ENCODE results near the gene ASB1.
"Not testable (repeated sequence)": the region's sequence is repeated elsewhere in the genome, so short reads cannot be mapped to it uniquely, and the experiment has no call there.

The ASB1 gene

DNA sequence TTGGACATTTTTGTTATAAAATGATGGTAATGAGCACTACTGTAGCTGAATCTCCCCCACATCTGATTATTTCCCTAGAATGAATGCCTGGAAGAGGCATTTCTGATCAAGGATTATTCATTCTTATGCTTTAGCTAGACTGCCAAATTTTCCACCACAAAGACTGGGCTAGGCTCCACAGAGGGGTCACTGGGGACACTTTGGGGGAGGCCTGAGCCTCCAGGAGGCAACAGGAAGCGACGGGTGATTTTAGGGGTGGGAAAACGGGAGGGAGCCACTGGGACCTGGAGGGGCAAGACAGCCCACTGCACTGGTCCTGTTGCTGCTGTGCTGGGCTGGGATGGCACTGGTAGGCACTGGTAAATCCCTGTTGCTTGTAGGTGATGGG, 2.4 kb upstream of the ASB1 start:
- DNase-seq: no peak

DNA sequence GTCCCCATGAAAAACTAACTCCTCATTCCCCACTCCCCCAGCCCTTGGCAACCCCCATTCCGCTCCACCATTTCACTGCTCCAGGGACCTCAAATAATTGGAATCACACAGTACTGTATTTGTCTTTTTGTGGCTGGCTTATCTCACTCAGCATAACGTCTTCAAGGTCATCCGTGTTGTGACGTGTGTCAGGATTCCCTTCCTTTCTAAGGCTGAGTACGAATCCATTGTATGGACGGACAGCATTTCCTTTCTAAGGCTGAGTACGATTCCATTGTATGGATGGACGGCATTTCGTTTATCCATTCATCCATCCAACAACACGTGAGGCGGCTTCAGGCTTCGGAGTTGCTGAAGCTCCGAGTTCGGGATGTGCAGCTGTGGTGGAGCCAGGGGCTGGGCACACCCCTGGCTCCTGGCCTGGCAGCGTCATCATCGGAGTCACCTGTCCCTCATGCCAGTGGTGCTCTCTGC, 1.2 kb upstream of the ASB1 start:
- DNase-seq: no peak

- DNase-seq: no peak
Observed at GRCh38 chr2:238425979-238426567, 654 bp upstream of the ASB1 start.

GRCh38 chr2:238427435-238428162, 872 bp downstream of the ASB1 start:
- no peak for DNase-seq

DNA sequence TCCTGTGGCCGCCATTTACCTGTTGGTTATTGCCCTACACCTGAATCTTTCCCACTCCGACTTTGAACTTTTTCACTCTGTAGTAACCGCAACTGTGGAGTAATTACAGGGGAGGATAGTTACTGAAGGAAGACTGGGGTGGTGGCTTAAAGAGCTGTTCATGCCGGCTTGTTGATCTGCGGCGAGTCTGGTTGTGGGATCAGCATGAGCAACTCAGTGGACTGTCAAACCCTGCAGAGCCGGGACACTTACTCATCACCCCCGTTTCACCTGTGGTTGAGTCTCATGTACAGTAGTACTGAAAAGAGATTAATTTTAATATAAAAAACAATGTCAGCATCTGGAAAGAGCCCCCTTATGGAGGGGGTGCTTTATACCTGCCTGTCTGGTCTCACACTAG, 2.1 kb downstream of the ASB1 start:
- no peak for DNase-seq

GRCh38 chr2:238430781-238431180, 4.1 kb downstream of the ASB1 start:
- no peak for DNase-seq

- DNase-seq: no peak
Observed at GRCh38 chr2:238431456-238431855, 4.7 kb downstream of the ASB1 start.

DNA sequence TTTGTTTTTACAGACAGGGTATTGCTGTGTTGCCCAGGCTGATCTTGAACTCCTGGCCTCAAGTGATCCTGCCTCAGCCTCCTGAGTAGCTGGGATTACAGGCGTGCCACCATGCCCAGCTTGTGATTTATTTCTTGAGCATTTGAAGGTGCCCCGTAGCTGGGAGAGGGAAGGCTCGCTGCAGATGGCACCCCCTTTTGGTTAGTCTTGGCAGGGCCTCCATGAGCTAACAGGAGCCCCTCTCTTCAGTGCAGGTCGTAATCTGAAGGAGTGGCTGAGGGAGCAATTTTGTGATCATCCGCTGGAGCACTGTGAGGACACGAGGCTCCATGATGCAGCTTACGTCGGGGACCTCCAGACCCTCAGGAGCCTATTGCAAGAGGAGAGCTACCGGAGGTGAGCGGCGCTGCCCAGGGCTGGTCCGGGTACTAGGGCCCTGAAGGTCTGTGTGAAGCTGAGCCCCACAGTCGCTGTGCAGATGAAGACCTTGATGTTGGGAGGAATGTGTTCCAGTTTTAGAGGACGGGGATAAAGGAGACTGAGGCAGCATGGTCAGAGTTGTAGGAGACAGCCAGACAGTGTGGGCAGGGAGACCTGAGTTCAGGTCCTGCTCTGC, 6.7 kb downstream of the ASB1 start:
- DNase-seq: no peak

- no peak for DNase-seq
Observed at GRCh38 chr2:238433941-238434845, 7.5 kb downstream of the ASB1 start.

GRCh38 chr2:238434846-238435751, 8.4 kb downstream of the ASB1 start:
- no peak for DNase-seq

- no peak for DNase-seq
Observed at GRCh38 chr2:238435752-238436096, 9.0 kb downstream of the ASB1 start.

DNA sequence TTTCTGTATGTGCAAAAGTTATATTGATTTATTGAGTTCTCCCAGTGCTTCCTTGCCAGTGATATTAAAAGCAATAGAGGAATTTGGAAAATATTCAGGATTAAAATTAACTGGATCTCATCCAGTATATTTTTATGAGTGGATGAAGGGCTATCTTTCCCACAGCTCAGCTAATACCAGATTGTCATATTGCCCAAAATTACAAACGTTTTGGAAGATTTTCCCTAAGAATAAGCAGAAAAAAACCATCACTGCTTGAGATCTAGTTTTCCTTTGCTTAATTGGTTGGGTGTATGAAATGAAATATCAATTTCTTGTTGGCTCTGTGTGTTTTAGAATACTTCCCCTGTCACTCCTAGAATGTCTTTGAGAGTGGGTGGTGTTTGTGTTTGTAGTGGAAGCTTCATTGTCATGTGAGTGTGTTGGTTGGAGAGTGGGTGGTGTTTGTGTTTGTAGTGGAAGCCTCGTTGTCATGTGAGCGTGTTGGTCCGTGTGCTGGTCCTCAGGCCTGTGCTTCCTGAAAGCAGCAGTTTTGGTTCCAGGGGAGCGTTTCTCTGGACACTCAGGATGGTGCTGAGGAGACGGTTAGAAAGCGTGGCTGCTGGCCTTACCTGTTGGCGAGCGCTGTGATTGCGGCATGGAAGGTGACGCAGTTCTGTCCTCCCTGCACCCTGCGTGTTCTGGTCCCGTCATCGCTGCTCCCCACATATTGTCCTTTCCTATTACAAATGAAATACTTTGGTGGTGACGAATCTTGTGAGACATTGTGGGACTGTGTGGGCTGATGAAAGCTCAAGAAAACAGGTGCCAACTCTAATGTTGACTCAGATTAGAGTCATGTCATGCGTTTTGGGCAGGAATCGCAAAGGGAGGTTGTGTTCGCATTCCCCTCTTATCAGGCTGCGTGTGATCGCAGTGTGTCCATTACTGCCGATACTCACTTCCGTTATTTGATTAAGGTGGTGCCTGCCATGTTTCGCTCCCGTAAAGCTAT, 12.4 kb downstream of the ASB1 start:
- DNase-seq: no peak

DNA sequence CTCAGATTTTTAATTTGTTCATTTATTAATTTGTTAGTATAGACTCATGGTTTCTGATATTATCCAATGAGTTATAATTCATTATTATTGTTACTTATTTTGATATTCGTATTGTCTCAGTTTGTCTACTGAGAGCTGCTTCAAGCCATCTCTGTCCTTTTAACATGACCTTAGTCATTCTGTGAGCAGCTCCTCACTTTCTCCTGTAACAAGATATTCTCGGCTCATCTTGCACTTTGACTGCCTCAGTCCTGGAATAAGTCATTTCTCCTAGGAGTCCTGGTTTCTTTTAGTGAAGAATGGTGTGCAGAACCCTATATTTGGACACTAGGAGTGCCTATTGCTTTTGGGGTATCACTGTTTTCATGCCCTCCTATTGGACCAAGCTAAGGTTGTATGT, 13.2 kb downstream of the ASB1 start:
- no peak for DNase-seq

DNA sequence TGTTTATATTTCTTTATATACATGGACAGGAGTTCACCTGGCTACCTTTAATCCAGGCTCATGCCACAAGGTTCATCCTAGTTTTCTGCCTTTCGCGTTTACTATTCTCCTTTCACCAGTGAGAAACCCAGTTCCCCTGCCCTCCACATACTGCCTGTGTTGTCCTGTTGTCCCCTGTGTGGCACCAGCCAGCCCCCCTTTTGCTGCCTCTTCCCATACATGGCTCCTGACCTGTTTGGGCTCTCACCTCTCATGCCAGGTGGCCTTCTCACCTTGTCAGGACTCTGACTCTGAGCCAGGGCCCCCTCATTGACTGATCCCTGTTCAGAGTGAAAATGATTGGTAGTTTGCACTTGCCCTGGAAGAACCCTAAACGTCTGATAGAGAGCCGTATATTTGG, 13.6 kb downstream of the ASB1 start:
- no peak for DNase-seq

- no peak for DNase-seq
Observed at GRCh38 chr2:238440767-238441166, 14.0 kb downstream of the ASB1 start.

- DNase-seq: no peak
Observed at GRCh38 chr2:238441262-238442114, 14.8 kb downstream of the ASB1 start.

DNA sequence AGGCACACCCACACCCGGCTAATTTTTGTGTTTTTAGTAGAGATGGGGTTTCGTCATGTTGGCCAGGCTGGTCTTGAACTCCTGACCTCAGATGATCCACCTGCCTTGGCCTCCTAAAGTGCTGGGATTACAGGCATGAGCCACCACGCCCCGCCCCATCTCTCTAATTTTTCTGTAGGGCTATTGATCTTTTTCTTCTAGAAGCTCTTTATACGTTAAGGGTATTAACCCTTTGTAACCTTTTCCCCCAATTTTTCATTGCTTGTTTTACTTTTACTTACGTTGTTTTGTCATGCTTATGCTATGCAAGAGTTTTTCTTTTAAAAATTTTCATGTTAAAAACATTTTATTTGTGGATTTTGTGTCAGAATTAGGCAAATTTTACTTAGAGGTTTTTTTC, 15.5 kb downstream of the ASB1 start:
- DNase-seq: not testable (repeated sequence)

DNA sequence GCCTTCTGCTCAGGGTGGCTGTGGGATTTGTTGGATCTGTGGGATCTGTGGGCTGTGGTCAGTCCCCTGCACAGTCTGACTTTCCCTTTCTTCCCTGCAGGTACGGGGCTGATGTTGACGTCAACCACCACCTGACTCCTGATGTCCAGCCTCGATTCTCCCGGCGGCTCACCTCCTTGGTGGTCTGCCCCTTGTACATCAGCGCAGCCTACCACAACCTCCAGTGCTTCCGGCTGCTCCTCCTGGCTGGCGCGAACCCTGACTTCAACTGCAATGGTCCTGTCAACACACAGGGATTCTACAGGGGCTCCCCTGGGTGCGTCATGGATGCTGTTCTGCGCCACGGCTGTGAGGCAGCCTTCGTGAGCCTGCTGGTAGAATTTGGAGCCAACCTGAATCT, 17.5 kb downstream of the ASB1 start:
- no peak for DNase-seq

- DNase-seq: no peak
Observed at GRCh38 chr2:238445409-238446190, 18.9 kb downstream of the ASB1 start.
